GM21447 (cell line): ENCODE results near the gene COPG2.
"Not testable (repeated sequence)": the region's sequence is repeated elsewhere in the genome, so short reads cannot be mapped to it uniquely, and the experiment has no call there.

ENCODE experiments used
- ATAC-seq: cut with Tn5 transposase; IDR thresholded peaks from one replicate; pipeline ENCODE4 v1.9.1; 2021; ENCODE audit not compliant: unreplicated experiment

Gene COPG2

GRCh38 chr7:130566168-130566897 is 102.2 kb downstream of the COPG2 start:
- no peak for ATAC-seq

- ATAC-seq: no peak
These were observed 107.6 kb downstream of the COPG2 start for GRCh38 chr7:130560972-130561371.

- ATAC-seq: no peak
These were observed 109.4 kb downstream of the COPG2 start for GRCh38 chr7:130559184-130559583.

- ATAC-seq: no peak
These were observed 114.1 kb downstream of the COPG2 start for GRCh38 chr7:130554481-130554880.

GRCh38 chr7:130553398-130554029 is 115.0 kb downstream of the COPG2 start:
- no peak for ATAC-seq

GRCh38 chr7:130544356-130544755 is 124.2 kb downstream of the COPG2 start:
- ATAC-seq: no peak

GRCh38 chr7:130543487-130544010 is 125.0 kb downstream of the COPG2 start:
- ATAC-seq: no peak

GRCh38 chr7:130542297-130542696 is 126.3 kb downstream of the COPG2 start:
- ATAC-seq: not testable (repeated sequence)

GRCh38 chr7:130541287-130541686 is 127.3 kb downstream of the COPG2 start:
- ATAC-seq: not testable (repeated sequence)

GRCh38 chr7:130537894-130538293 is 130.7 kb downstream of the COPG2 start:
- ATAC-seq: not testable (repeated sequence)

GRCh38 chr7:130529417-130529816 is 139.1 kb downstream of the COPG2 start:
- no peak for ATAC-seq

- not testable (repeated sequence) for ATAC-seq
These were observed 140.7 kb downstream of the COPG2 start for GRCh38 chr7:130527752-130528355.

GRCh38 chr7:130524628-130525027 is 143.9 kb downstream of the COPG2 start:
- no peak for ATAC-seq

GRCh38 chr7:130523519-130524125 is 144.9 kb downstream of the COPG2 start:
- ATAC-seq: not testable (repeated sequence)

- ATAC-seq: no peak
These were observed 147.1 kb downstream of the COPG2 start for GRCh38 chr7:130521258-130521951.

- no peak for ATAC-seq
These were observed 153.1 kb downstream of the COPG2 start for GRCh38 chr7:130515315-130516040.

GRCh38 chr7:130513447-130513846 is 155.1 kb downstream of the COPG2 start:
- ATAC-seq: no peak

GRCh38 chr7:130512038-130512437 is 156.5 kb downstream of the COPG2 start:
- not testable (repeated sequence) for ATAC-seq

- ATAC-seq: no peak
These were observed 162.2 kb downstream of the COPG2 start for GRCh38 chr7:130506358-130506757.

GRCh38 chr7:130505753-130506152 is 162.8 kb downstream of the COPG2 start:
- no peak for ATAC-seq
